Gastrocnemius medialis (tissue), 4 donors: Measurements from ENCODE around the gene TFAP2B. TPM values are rescaled to one million over a fixed set of nuclear protein-coding genes. Genes with fewer than 3 reads are reported as not detected.

Experiments used
- ATAC-seq, 2 donors: fragments of 150-250 bp; one replicate each; pipeline ENCODE4 v1.9.1; 2016
- DNase-seq, 2 donors: peaks; one replicate each; pipeline ENCODE4 v3.0.0-alpha.2; 2019
- H3K27ac ChIP-seq, 4 donors: fragments of 200-600 bp; sonication (generic); 1 replicate in 1 of 4; 2 replicates in 3 of 4; pipeline ENCODE4 v1.5.1; 2016 to 2018; ENCODE audit warnings: mild to moderate bottlenecking in 2 of 4, moderate library complexity in 1 of 4
- H3K27me3 ChIP-seq, 3 donors: fragments of 200-600 bp; sonication (generic) in 2 of 3; 1 replicate in 1 of 3; 2 replicates in 2 of 3; pipeline versions ENCODE4 v1.5.1 to v1.6.0; 2016 to 2019; ENCODE audit warnings: mild to moderate bottlenecking in 1 of 3, moderate library complexity in 1 of 3
- H3K36me3 ChIP-seq, 2 donors: fragments of 200-600 bp; sonication (generic) in 1 of 2; one replicate each; pipeline ENCODE4 v1.5.1; 2017 to 2018
- H3K4me1 ChIP-seq, 2 donors: fragments of 200-600 bp; sonication (generic) in 1 of 2; one replicate each; pipeline ENCODE4 v1.5.1; 2016 to 2017; ENCODE audit warnings: mild to moderate bottlenecking in 2 of 2
- H3K4me3 ChIP-seq, 4 donors: fragments of 200-600 bp; sonication (generic) in 3 of 4; 1 replicate in 1 of 4; 2 replicates in 3 of 4; pipeline ENCODE4 v1.5.1; 2016 to 2019; ENCODE audit warnings: mild to moderate bottlenecking in 2 of 4
- H3K9me3 ChIP-seq, 3 donors: fragments of 200-600 bp; sonication (generic) in 2 of 3; 1 replicate in 1 of 3; 2 replicates in 2 of 3; pipeline ENCODE4 v1.5.1; 2016 to 2019
- POLR2A ChIP-seq, 2 donors: fragments of 450-650 bp; IDR thresholded peaks; one replicate each; pipeline ENCODE4 v1.6.1; 2017; ENCODE audit warnings: antibody characterized with exemption in 2 of 2, mild to moderate bottlenecking in 2 of 2, moderate library complexity in 2 of 2
- in situ Hi-C, 4 donors: fragments of 200-750 bp; cut with MboI; loops; one replicate each; pipeline versions ENCODE4 v1.15.0 to v1.8.0; 2017; ENCODE audit warnings: low sequenced_read_pairs in 4 of 4
- intact Hi-C: fragments of 100-400 bp; cut with DNase I; formaldehyde crosslinking; loops from one replicate; pipeline ENCODE4 v1.15.1; 2023; ENCODE audit warnings: low total_unique reads
- total RNA-seq, 4 donors: library from RNA; depleted of rRNA; stranded (reverse); fragments of >200 nt; gene quantifications; one replicate each; pipeline versions ENCODE4 v1.1.0 to v1.2.3, GENCODE V29; 2016
- TF ChIP-seq, protein P1 (sequence below), 5 experiments: fragments of 450-650 bp in 3 of 5; fragments of 200-600 bp in 2 of 5; sonication (generic) in 2 of 5; IDR thresholded peaks in 4 of 5; conservative IDR thresholded peaks in 1 of 5; 1 replicate in 4 of 5; 2 replicates in 1 of 5; pipeline ENCODE4 v1.5.1; 2016 to 2019; ENCODE audit warnings: antibody characterized with exemption in 5 of 5, mild to moderate bottlenecking in 3 of 5, moderate library complexity in 3 of 5

The TFAP2B gene
- total RNA-seq, 4 donors from 2014 or later, result not detected

DNA sequence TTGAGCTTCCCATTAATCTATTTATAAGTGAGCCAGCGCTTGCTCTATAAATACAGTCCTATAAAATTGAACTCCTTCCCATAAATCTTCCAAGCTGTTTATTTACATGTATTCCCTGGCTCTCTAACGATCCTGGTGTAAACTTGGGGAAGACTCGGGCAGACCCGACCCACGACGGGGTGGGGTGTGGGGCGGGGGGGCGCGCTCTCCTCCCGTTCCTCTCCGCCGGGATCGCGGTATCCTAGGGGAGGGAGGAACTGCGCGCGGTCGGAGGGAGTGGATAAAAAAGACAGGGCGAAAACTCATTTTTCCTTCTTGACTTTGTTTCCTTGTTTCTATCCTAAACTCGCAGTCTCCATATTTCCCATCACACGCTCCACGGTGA, 31.1 kb downstream of the TFAP2B start:
- H3K4me3 ChIP-seq, result peak overlapping the region; percentile 30 to 59 (median 40)
- in situ Hi-C loops, result no loop called here
- no peaks in the 10 kb centered on the region for H3K36me3 ChIP-seq
- no peak for DNase-seq
- no peaks in the 10 kb centered on the region for H3K9me3 ChIP-seq
- H3K27me3 ChIP-seq, result peaks cover 68 to 80% (median 74%) of the 10 kb centered on the region in 3 donors
- TF ChIP-seq, protein P1, sequence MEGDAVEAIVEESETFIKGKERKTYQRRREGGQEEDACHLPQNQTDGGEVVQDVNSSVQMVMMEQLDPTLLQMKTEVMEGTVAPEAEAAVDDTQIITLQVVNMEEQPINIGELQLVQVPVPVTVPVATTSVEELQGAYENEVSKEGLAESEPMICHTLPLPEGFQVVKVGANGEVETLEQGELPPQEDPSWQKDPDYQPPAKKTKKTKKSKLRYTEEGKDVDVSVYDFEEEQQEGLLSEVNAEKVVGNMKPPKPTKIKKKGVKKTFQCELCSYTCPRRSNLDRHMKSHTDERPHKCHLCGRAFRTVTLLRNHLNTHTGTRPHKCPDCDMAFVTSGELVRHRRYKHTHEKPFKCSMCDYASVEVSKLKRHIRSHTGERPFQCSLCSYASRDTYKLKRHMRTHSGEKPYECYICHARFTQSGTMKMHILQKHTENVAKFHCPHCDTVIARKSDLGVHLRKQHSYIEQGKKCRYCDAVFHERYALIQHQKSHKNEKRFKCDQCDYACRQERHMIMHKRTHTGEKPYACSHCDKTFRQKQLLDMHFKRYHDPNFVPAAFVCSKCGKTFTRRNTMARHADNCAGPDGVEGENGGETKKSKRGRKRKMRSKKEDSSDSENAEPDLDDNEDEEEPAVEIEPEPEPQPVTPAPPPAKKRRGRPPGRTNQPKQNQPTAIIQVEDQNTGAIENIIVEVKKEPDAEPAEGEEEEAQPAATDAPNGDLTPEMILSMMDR (IDR thresholded peaks at IDR 0.05 in 4 of 5, conservative IDR thresholded peaks at IDR 0.05 in 1 of 5), result no peak
- TF ChIP-seq POLR2A (IDR thresholded peaks at IDR 0.05), result no peak
- H3K27ac ChIP-seq, result no peak overlapping the region
- peaks cover 5 to 9% of the 10 kb centered on the region in 2 donors for H3K4me1 ChIP-seq
- intact Hi-C loops, result no loop called here
- no peak for ATAC-seq

GRCh38 chr6:50850223-50851048, 31.8 kb downstream of the TFAP2B start:
- H3K36me3 ChIP-seq, result no peaks in the 10 kb centered on the region
- peak overlapping the region; percentile 30 to 59 (median 40) for H3K4me3 ChIP-seq
- TF ChIP-seq, protein P1 (IDR thresholded peaks at IDR 0.05 in 4 of 5, conservative IDR thresholded peaks at IDR 0.05 in 1 of 5), result no peak
- TF ChIP-seq POLR2A (IDR thresholded peaks at IDR 0.05), result no peak
- intact Hi-C loops (no loop called here), in situ Hi-C loops (no loop called here)
- H3K27ac ChIP-seq, result no peak overlapping the region
- DNase-seq (no peak), ATAC-seq (peak in 1 of 2 donors; percentile 33)
- H3K9me3 ChIP-seq, result no peaks in the 10 kb centered on the region
- peaks cover 5 to 9% of the 10 kb centered on the region in 2 donors for H3K4me1 ChIP-seq
- peaks cover 63 to 74% (median 68%) of the 10 kb centered on the region in 3 donors for H3K27me3 ChIP-seq

- Histone ChIP-seq H3K4me3 (peak overlapping the region in 1 of 4 donors; percentile 59), H3K27me3 (peaks cover 55 to 66% (median 60%) of the 10 kb centered on the region in 3 donors), H3K4me1 (peaks cover 5 to 9% of the 10 kb centered on the region in 2 donors), H3K36me3 (no peaks in the 10 kb centered on the region), H3K9me3 (no peaks in the 10 kb centered on the region), H3K27ac (no peak overlapping the region)
- no peak for TF ChIP-seq POLR2A (IDR thresholded peaks at IDR 0.05)
- TF ChIP-seq, protein P1 (IDR thresholded peaks at IDR 0.05 in 4 of 5, conservative IDR thresholded peaks at IDR 0.05 in 1 of 5), result no peak
- ATAC-seq (no peak), DNase-seq (no peak)
- in situ Hi-C loops (no loop called here), intact Hi-C loops (no loop called here)
Measured at GRCh38 chr6:50851049-50851845, 32.6 kb downstream of the TFAP2B start.

DNA sequence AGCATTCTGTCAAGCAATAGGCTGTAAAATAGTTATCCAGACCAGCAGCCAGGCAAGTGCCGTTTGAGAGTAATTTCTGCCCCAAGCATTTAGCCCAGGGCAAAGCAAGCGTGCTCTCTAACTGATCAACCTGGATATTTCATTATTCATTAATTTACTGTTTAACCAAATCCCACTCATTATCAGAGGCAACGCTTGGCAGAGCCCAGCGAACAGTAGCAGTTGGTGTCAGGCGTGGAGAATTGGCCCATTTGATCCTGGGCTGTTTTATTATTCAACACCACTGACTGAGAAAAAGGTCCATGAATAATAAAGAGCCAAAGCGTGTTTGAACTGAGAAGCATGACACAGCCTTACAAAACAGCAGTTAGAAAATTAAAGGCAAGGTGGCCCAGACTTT, 35.3 kb downstream of the TFAP2B start:
- no peak for TF ChIP-seq POLR2A (IDR thresholded peaks at IDR 0.05)
- TF ChIP-seq, protein P1 (IDR thresholded peaks at IDR 0.05 in 4 of 5, conservative IDR thresholded peaks at IDR 0.05 in 1 of 5), result no peak
- ATAC-seq, result no peak
- no peak for DNase-seq
- intact Hi-C loops (no loop called here), in situ Hi-C loops (no loop called here)
- Histone ChIP-seq H3K4me3 (no peak overlapping the region), H3K36me3 (no peaks in the 10 kb centered on the region), H3K4me1 (peaks cover 5 to 9% of the 10 kb centered on the region in 2 donors), H3K27me3 (peaks cover 29 to 39% (median 33%) of the 10 kb centered on the region in 3 donors), H3K27ac (no peak overlapping the region), H3K9me3 (no peaks in the 10 kb centered on the region)
